SU-DHL-6 (cell line): Measurements from ENCODE around the gene SPACA1.

ENCODE experiments used
- EZH2phosphoT487 ChIP-seq: fragments of 200-600 bp; sonication (generic), shearing (Covaris generic); conservative IDR thresholded peaks from 2 replicates; pipeline ENCODE4 v1.6.1; 2018; ENCODE audit warnings: mild to moderate bottlenecking, antibody characterized with exemption, low read length, moderate library complexity, mixed read lengths
- TF ChIP-seq, protein P1 (sequence below): fragments of 200-600 bp; sonication (generic); IDR thresholded peaks from one replicate; pipeline ENCODE4 v1.5.1; 2017; ENCODE audit warnings: antibody characterized with exemption, mild to moderate bottlenecking, low read length, moderate library complexity; ENCODE audit not compliant: insufficient read depth, poor library complexity, severe bottlenecking

DNA sequence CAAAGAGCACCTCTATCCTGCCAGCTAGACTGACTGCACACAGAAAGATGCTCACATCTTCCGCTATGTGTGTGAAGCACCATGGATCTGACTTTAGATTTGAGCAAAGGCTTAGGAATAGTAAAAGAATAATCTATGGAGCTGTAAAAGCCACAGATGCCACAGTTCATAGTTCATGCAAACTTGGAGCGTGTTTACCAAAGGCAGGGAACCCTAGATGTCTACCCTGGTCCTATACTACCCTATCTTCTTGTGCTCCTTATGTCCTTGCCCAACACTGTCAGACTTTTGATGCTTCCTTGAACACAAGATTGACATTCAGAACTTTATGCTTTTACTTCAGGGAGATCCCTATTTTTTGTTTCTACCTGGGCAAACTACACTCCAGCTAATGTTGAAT is 39.2 kb downstream of the SPACA1 start:
- TF ChIP-seq, protein P1, sequence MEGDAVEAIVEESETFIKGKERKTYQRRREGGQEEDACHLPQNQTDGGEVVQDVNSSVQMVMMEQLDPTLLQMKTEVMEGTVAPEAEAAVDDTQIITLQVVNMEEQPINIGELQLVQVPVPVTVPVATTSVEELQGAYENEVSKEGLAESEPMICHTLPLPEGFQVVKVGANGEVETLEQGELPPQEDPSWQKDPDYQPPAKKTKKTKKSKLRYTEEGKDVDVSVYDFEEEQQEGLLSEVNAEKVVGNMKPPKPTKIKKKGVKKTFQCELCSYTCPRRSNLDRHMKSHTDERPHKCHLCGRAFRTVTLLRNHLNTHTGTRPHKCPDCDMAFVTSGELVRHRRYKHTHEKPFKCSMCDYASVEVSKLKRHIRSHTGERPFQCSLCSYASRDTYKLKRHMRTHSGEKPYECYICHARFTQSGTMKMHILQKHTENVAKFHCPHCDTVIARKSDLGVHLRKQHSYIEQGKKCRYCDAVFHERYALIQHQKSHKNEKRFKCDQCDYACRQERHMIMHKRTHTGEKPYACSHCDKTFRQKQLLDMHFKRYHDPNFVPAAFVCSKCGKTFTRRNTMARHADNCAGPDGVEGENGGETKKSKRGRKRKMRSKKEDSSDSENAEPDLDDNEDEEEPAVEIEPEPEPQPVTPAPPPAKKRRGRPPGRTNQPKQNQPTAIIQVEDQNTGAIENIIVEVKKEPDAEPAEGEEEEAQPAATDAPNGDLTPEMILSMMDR, result no peak
- no peak for TF ChIP-seq EZH2phosphoT487
